Smooth muscle cell (in vitro differentiated cells): ENCODE measurements around the gene TRMT2B. TPM values are rescaled to one million over a fixed set of nuclear protein-coding genes. Genes with fewer than 3 reads are reported as not detected.
"Not testable (repeated sequence)": the region's sequence is repeated elsewhere in the genome, so short reads cannot be mapped to it uniquely, and the experiment has no call there.

Source experiments
- DNase-seq: peaks from one replicate; lab custom pipeline; 2025; ENCODE audit not compliant: unreplicated experiment; lab: John Stamatoyannopoulos, UW
- H2AFZ ChIP-seq: fragments of 200-600 bp; sonication (generic); 2 replicates; pipeline ENCODE4 v1.6.0; 2016; ENCODE audit warnings: antibody characterized with exemption, low read depth, mild to moderate bottlenecking
- H3F3A ChIP-seq: fragments of 200-600 bp; sonication (generic); 2 replicates; pipeline ENCODE4 v1.6.0; 2017; ENCODE audit warnings: antibody characterized with exemption, low read depth
- H3K27ac ChIP-seq: fragments of 200-600 bp; sonication (generic); 2 replicates; pipeline ENCODE4 v1.5.1; 2016; ENCODE audit warnings: low read depth, mild to moderate bottlenecking
- H3K27me3 ChIP-seq: fragments of 200-600 bp; sonication (generic); 2 replicates; pipeline ENCODE4 v1.6.1; 2016; ENCODE audit warnings: low read depth, mild to moderate bottlenecking
- H3K36me3 ChIP-seq: fragments of 200-600 bp; sonication (generic); 2 replicates; pipeline ENCODE4 v1.5.1; 2016; ENCODE audit warnings: low read depth
- H3K4me1 ChIP-seq: fragments of 200-600 bp; sonication (generic); 2 replicates; pipeline ENCODE4 v1.5.1; 2016; ENCODE audit warnings: low read depth
- H3K4me2 ChIP-seq: fragments of 200-600 bp; sonication (generic); 2 replicates; pipeline ENCODE4 v1.6.0; 2016; ENCODE audit warnings: mild to moderate bottlenecking
- H3K4me3 ChIP-seq: fragments of 200-600 bp; sonication (generic); 2 replicates; pipeline ENCODE4 v1.5.1; 2016; ENCODE audit warnings: mild to moderate bottlenecking
- H3K79me2 ChIP-seq: fragments of 200-600 bp; sonication (generic); 2 replicates; pipeline ENCODE4 v1.6.0; 2016; ENCODE audit warnings: low read depth, mild to moderate bottlenecking
- H3K9ac ChIP-seq: fragments of 200-600 bp; sonication (generic); 2 replicates; pipeline ENCODE4 v1.6.0; 2016; ENCODE audit warnings: low read depth
- H3K9me3 ChIP-seq: fragments of 200-600 bp; sonication (generic); replicated peaks from 2 replicates; pipeline ENCODE4 v1.5.1; 2016; ENCODE audit warnings: low read depth
- H4K20me1 ChIP-seq: fragments of 200-600 bp; sonication (generic); 2 replicates; pipeline ENCODE4 v1.6.0; 2016; ENCODE audit warnings: low read depth
- WGBS: methylation state at CpG from one replicate; pipeline ENCODE4 v1.1.7; 2016; ENCODE audit warnings: low lambda C conversion rate; 5-methylcytosine and 5-hydroxymethylcytosine counted together
- polyA plus RNA-seq: library from polyadenylated mRNA; unstranded; fragments of >200 nt; fragmentation: Nextera tagmentation; extraction: Ambion mirVana; gene quantifications from 2 replicates; pipeline ENCODE4 v1.2.1, GENCODE V29; 2016
- total RNA-seq: library from RNA; depleted of rRNA; stranded (reverse); fragments of >200 nt; gene quantifications from 2 replicates; pipeline ENCODE4 v1.2.3, GENCODE V29; 2014
- TF ChIP-seq, protein P1 (sequence below): fragments of 200-600 bp; sonication (generic); IDR thresholded peaks from 2 replicates; pipeline ENCODE4 v1.5.1; 2017; ENCODE audit warnings: borderline replicate concordance, mild to moderate bottlenecking, antibody characterized with exemption; ENCODE audit not compliant: insufficient read depth, poor library complexity, severe bottlenecking

TRMT2B gene
- total and polyA plus RNA-seq, 2 experiments from 2014 or later = 3.0 to 3.4 TPM

DNA sequence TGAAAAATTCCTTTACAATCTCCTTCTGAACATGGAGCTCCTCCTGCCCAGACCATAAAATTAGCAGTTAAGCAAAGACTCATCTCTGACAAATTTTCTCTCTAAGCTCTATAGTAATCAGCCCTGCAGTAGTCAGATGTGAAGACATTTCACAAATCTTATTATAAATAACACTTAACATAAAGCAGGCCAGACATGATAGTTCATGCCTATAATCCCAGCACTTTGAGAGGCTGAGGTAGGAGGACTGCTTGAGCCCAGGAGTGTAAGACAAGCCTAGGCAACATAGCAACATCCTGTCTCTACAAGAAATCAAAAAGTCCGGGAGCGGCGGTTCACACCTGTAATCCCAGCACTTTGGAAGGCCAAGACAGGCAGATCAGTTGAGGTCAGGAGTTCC, 29.9 kb downstream of the TRMT2B start:
- Histone ChIP-seq H4K20me1 (no peaks in the 10 kb centered on the region), H2AFZ (no peak overlapping the region), H3K4me1 (no peaks in the 10 kb centered on the region), H3K9me3 (no peaks in the 10 kb centered on the region), H3K36me3 (no peaks in the 10 kb centered on the region), H3K4me2 (no peak overlapping the region), H3K79me2 (no peaks in the 10 kb centered on the region), H3F3A (no peaks in the 10 kb centered on the region), H3K27me3 (no peaks in the 10 kb centered on the region), H3K27ac (no peak overlapping the region), H3K9ac (no peak overlapping the region), H3K4me3 (no peak overlapping the region)
- DNase-seq = no peak
- TF ChIP-seq, protein P1, sequence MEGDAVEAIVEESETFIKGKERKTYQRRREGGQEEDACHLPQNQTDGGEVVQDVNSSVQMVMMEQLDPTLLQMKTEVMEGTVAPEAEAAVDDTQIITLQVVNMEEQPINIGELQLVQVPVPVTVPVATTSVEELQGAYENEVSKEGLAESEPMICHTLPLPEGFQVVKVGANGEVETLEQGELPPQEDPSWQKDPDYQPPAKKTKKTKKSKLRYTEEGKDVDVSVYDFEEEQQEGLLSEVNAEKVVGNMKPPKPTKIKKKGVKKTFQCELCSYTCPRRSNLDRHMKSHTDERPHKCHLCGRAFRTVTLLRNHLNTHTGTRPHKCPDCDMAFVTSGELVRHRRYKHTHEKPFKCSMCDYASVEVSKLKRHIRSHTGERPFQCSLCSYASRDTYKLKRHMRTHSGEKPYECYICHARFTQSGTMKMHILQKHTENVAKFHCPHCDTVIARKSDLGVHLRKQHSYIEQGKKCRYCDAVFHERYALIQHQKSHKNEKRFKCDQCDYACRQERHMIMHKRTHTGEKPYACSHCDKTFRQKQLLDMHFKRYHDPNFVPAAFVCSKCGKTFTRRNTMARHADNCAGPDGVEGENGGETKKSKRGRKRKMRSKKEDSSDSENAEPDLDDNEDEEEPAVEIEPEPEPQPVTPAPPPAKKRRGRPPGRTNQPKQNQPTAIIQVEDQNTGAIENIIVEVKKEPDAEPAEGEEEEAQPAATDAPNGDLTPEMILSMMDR = no peak
- 88% methylated on average over 3 of the region's 3 CpGs for WGBS

DNA sequence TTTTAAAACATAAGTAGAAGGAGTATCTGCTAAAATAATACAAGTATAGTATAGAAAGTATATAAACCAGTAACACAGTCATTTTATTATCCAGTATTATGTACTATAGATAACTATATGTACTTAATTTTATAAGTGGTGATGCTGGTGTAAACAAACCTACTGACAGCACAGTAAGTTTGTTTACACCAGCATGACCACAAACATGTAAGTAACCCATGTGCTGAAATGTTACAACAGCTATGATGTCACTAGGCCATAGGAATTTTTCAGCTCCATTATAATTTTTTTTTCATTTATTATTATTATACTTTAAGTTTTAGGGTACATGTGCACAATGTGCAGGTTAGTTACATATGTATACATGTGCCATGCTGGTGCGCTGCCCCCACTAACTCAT, 39.9 kb downstream of the TRMT2B start:
- H3K4me2 ChIP-seq, H3K36me3 ChIP-seq, H3K27me3 ChIP-seq, H3F3A ChIP-seq, H2AFZ ChIP-seq, H3K27ac ChIP-seq, DNase-seq, H4K20me1 ChIP-seq, H3K9ac ChIP-seq, H3K4me1 ChIP-seq, H3K79me2 ChIP-seq, H3K4me3 ChIP-seq, H3K9me3 ChIP-seq: not testable (repeated sequence)
- 100% methylated on average over 1 of the region's 1 CpG for WGBS

DNA sequence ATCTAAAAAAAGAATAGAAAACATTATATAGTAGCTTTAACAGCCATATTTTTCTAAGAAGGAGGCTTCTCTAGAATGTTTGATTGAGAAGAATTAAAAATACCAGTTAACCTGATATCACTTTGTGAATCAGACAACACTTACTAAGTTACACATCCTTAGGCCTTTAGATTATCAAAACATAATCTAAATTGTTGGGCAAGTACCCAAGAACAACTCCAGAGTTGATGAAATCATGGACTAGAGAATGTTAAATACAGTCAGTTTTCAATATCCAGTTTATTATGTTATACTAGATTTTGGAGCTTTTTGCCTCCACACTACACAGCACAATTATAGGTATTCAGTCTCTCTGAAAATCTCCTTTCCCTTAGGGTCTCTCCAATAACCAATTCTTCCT, 42.8 kb downstream of the TRMT2B start:
- no peaks in the 10 kb centered on the region for H3K4me1 ChIP-seq
- H3K9me3 ChIP-seq = no peaks in the 10 kb centered on the region
- no peak overlapping the region for H2AFZ ChIP-seq
- no peak for DNase-seq
- H3K4me2 ChIP-seq = no peak overlapping the region
- H3K27ac ChIP-seq = no peak overlapping the region
- no peak overlapping the region for H3K4me3 ChIP-seq
- TF ChIP-seq, protein P1 = no peak
- H3K79me2 ChIP-seq = no peaks in the 10 kb centered on the region
- no peaks in the 10 kb centered on the region for H4K20me1 ChIP-seq
- no peaks in the 10 kb centered on the region for H3K27me3 ChIP-seq
- H3K36me3 ChIP-seq = no peaks in the 10 kb centered on the region
- no peak overlapping the region for H3K9ac ChIP-seq
- no peaks in the 10 kb centered on the region for H3F3A ChIP-seq

DNA sequence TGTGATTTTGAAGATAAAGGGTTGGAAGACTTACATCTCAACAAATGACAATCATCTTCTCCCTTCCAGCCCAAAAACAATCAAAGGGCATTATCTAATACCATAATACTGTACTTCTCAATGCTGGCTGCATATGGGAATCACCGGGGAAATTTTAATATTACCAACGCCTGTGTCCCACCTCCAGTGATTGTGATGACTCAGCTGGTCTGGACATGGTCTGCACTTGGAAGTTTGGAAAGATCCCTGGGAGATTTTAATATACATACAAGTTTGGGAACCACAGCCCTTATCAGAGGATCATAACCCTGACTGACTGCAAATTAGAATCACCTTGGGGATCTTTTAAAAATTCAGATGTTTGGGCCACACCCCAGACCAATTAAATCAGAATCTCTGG, 52.5 kb downstream of the TRMT2B start:
- no peak overlapping the region for H2AFZ ChIP-seq
- H3K36me3 ChIP-seq = no peaks in the 10 kb centered on the region
- H3F3A ChIP-seq = no peaks in the 10 kb centered on the region
- H3K4me3 ChIP-seq = no peak overlapping the region
- H3K9ac ChIP-seq = no peak overlapping the region
- TF ChIP-seq, protein P1 = no peak
- no peak overlapping the region for H3K4me2 ChIP-seq
- H3K27me3 ChIP-seq = no peaks in the 10 kb centered on the region
- WGBS = 85% methylated on average over 2 of the region's 2 CpGs
- H3K79me2 ChIP-seq = no peaks in the 10 kb centered on the region
- H3K27ac ChIP-seq = no peak overlapping the region
- peaks cover 4% of the 10 kb centered on the region for H3K9me3 ChIP-seq
- no peak for DNase-seq
- no peaks in the 10 kb centered on the region for H3K4me1 ChIP-seq
- no peaks in the 10 kb centered on the region for H4K20me1 ChIP-seq
